HEK293 (cell line): Measurements from ENCODE around the gene C4orf36.

Experiments
- CTCF ChIA-PET: fragments of 350-600 bp; formaldehyde crosslinking; extraction: SDS; loops from one replicate; lab custom pipeline; 2021; ENCODE audit warnings: antibody characterized with exemption; lab: Yijun Ruan, JAX
- POLR2A ChIA-PET: fragments of 300-600 bp; formaldehyde crosslinking; extraction: SDS; loops from one replicate; lab custom pipeline; 2020; ENCODE audit warnings: antibody characterized with exemption, inconsistent platforms; lab: Yijun Ruan, JAX
- H3K27ac ChIP-seq: fragments of 200-500 bp; sonication (Bioruptor generic); 2 replicates; pipeline ENCODE4 v1.5.1; 2014; ENCODE audit warnings: low read depth, low read length, control low read depth, inconsistent platforms; ENCODE audit errors: extremely low read depth
- H3K36me3 ChIP-seq, 2 experiments: fragments of 200-500 bp in 1 of 2; sonication (Bioruptor generic) in 1 of 2; 1 replicate in 1 of 2; 2 replicates in 1 of 2; pipeline ENCODE4 v1.5.1; 2014 to 2017; ENCODE audit warnings: inconsistent platforms in 2 of 2, low read length in 2 of 2; ENCODE audit not compliant: control insufficient read depth in 2 of 2, insufficient read depth in 1 of 2
- H3K4me1 ChIP-seq: fragments of 200-500 bp; sonication (Bioruptor generic); 2 replicates; pipeline ENCODE4 v1.5.1; 2014; ENCODE audit warnings: mild to moderate bottlenecking, low read length, inconsistent platforms; ENCODE audit not compliant: control insufficient read depth, insufficient read depth
- H3K4me3 ChIP-seq: 2 replicates; pipeline ENCODE4 v1.5.1; 2011; ENCODE audit warnings: low read depth, mild to moderate bottlenecking, control low read depth, low read length, moderate library complexity
- H3K9me3 ChIP-seq: fragments of 200-500 bp; sonication (Bioruptor generic); 2 replicates; pipeline ENCODE4 v1.5.1; 2014; ENCODE audit warnings: low read depth, low read length, inconsistent platforms; ENCODE audit not compliant: control insufficient read depth, insufficient read depth
- GFI1B ChIP-seq: fragments of 450-650 bp; formaldehyde crosslinking; IDR thresholded peaks from 2 replicates; pipeline ENCODE4 v1.5.1; 2016; ENCODE audit warnings: missing biosample characterization, missing genetic modification characterization
- GLIS2 ChIP-seq: fragments of 450-650 bp; formaldehyde crosslinking; IDR thresholded peaks from 2 replicates; pipeline ENCODE4 v1.5.1; 2016; ENCODE audit warnings: missing biosample characterization, missing genetic modification characterization
- HOXD13 ChIP-seq: sonication (generic); formaldehyde crosslinking; IDR thresholded peaks from 2 replicates; pipeline ENCODE4 v1.8.0; 2022; ENCODE audit warnings: missing genetic modification reagents, borderline replicate concordance
- REPIN1 ChIP-seq: fragments of 450-650 bp; formaldehyde crosslinking; IDR thresholded peaks from 2 replicates; pipeline ENCODE4 v1.5.1; 2017; ENCODE audit warnings: missing biosample characterization, missing genetic modification characterization, low read depth
- SCRT1 ChIP-seq: fragments of 450-650 bp; formaldehyde crosslinking; IDR thresholded peaks from 2 replicates; pipeline ENCODE4 v1.5.1; 2016; ENCODE audit warnings: missing biosample characterization, missing genetic modification characterization, borderline replicate concordance
- SP3 ChIP-seq: fragments of 450-650 bp; formaldehyde crosslinking; IDR thresholded peaks from 2 replicates; pipeline ENCODE4 v1.5.1; 2016; ENCODE audit warnings: missing biosample characterization, missing genetic modification characterization
- TCF7L2 ChIP-seq: IDR thresholded peaks from 2 replicates; pipeline ENCODE4 v1.6.1; 2011; ENCODE audit warnings: low read depth, mild to moderate bottlenecking, inconsistent platforms, low read length, moderate library complexity, borderline replicate concordance
- ZBTB10 ChIP-seq: fragments of 450-650 bp; formaldehyde crosslinking; IDR thresholded peaks from 2 replicates; pipeline ENCODE4 v1.5.1; 2016; ENCODE audit warnings: missing biosample characterization, missing genetic modification characterization
- ZBTB8A ChIP-seq: fragments of 450-650 bp; formaldehyde crosslinking; IDR thresholded peaks from 2 replicates; pipeline ENCODE4 v1.5.1; 2016; ENCODE audit warnings: missing biosample characterization, missing genetic modification characterization
- ZEB2 ChIP-seq: fragments of 450-650 bp; formaldehyde crosslinking; IDR thresholded peaks from 2 replicates; pipeline ENCODE4 v1.5.1; 2016; ENCODE audit warnings: missing biosample characterization, missing genetic modification characterization
- ZFP37 ChIP-seq: fragments of 450-650 bp; formaldehyde crosslinking; IDR thresholded peaks from 2 replicates; pipeline ENCODE4 v1.5.1; 2016; ENCODE audit warnings: missing biosample characterization, missing genetic modification characterization
- ZNF19 ChIP-seq: fragments of 450-650 bp; formaldehyde crosslinking; IDR thresholded peaks from 2 replicates; pipeline ENCODE4; 2016; ENCODE audit warnings: missing biosample characterization, missing genetic modification characterization, low read depth
- ZNF510 ChIP-seq: fragments of 450-650 bp; formaldehyde crosslinking; IDR thresholded peaks from 2 replicates; pipeline ENCODE4 v1.5.1; 2018; ENCODE audit warnings: mild to moderate bottlenecking, missing genetic modification characterization, missing biosample characterization; ENCODE audit not compliant: insufficient replicate concordance
- ZNF530 ChIP-seq: fragments of 450-650 bp; formaldehyde crosslinking; IDR thresholded peaks from 2 replicates; pipeline ENCODE4 v1.5.1; 2016; ENCODE audit warnings: low read depth, missing biosample characterization, missing genetic modification characterization
- ZNF626 ChIP-seq: fragments of 450-650 bp; sonication (Bioruptor Pico); formaldehyde crosslinking; IDR thresholded peaks from 2 replicates; pipeline ENCODE4 v1.5.1; 2018; ENCODE audit warnings: missing biosample characterization, missing genetic modification characterization, inconsistent platforms
- ZNF747 ChIP-seq: fragments of 450-650 bp; formaldehyde crosslinking; IDR thresholded peaks from 2 replicates; pipeline ENCODE4 v1.5.1; 2016; ENCODE audit warnings: missing biosample characterization, missing genetic modification characterization
- ZSCAN23 ChIP-seq: fragments of 450-650 bp; formaldehyde crosslinking; IDR thresholded peaks from 2 replicates; pipeline ENCODE4 v1.5.1; 2016; ENCODE audit warnings: missing biosample characterization, missing genetic modification characterization
- TF ChIP-seq, protein P1 (sequence below): fragments of 450-650 bp; formaldehyde crosslinking; IDR thresholded peaks from 2 replicates; pipeline ENCODE4 v1.5.1; 2017; ENCODE audit warnings: missing biosample characterization, missing genetic modification characterization
- TF ChIP-seq, protein P2 (sequence below): fragments of 450-650 bp; formaldehyde crosslinking; IDR thresholded peaks from 2 replicates; pipeline ENCODE4 v1.5.1; 2016; ENCODE audit warnings: missing biosample characterization, missing genetic modification characterization, borderline replicate concordance
- TF ChIP-seq, protein P3 (sequence below): fragments of 450-650 bp; formaldehyde crosslinking; IDR thresholded peaks from 2 replicates; pipeline ENCODE4 v1.5.0; 2017; ENCODE audit warnings: missing biosample characterization, missing genetic modification characterization, borderline replicate concordance

Gene C4orf36

DNA sequence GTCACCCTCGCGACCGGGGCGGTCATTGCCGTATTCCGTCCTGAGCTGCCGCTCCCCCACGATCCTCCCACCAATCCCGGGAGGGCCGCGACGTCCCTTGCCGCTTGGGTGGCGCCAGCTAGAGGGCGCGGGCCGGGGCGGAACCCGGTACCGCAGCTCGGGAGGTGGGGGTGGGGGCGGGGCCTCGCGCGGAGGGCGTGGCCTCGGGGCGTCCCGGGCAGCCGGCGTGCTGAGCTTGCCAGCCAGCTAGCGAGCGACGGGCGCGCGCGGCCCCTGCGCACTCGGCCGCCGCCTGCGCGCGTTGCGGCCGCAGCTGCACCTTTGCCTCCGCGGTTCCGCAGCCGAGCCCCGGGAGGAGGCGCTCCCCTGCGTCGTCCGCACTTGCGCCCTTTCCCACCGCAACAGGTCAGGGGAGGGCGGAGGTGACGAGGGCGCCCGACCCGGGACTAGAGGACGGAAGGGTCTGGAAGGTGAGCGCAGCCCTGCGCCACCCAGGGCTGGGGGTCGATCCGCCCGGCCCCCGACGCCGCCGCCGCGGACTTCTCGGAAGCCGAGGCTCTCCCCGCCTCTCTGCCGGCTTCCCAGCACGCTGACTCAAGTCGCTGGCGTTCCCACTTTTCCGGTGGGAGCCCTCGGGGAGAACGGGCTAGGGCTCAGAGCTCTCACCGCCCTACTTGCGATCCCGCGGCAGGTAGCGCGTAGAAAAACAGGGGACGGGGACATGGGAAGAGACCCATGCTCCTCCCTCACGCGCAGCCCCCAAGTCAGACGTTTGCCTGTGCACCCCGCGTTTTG is 42.7 kb upstream of the C4orf36 start, which contains the start of gene AFF1 (continued):
- TF ChIP-seq, protein P1, sequence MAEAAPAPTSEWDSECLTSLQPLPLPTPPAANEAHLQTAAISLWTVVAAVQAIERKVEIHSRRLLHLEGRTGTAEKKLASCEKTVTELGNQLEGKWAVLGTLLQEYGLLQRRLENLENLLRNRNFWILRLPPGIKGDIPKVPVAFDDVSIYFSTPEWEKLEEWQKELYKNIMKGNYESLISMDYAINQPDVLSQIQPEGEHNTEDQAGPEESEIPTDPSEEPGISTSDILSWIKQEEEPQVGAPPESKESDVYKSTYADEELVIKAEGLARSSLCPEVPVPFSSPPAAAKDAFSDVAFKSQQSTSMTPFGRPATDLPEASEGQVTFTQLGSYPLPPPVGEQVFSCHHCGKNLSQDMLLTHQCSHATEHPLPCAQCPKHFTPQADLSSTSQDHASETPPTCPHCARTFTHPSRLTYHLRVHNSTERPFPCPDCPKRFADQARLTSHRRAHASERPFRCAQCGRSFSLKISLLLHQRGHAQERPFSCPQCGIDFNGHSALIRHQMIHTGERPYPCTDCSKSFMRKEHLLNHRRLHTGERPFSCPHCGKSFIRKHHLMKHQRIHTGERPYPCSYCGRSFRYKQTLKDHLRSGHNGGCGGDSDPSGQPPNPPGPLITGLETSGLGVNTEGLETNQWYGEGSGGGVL (tag by site-specific recombination), result peak; percentile 59
- no peak for TF ChIP-seq GFI1B
- TF ChIP-seq ZNF626 (tag by site-specific recombination), result no peak
- peak; percentile 82; the same call in 1 of the 2 replicates for TF ChIP-seq ZBTB10

- Histone ChIP-seq H3K9me3 (no peaks in the 10 kb centered on the region), H3K36me3 (no peaks in the 10 kb centered on the region), H3K4me3 (peak overlapping the region; percentile 67), H3K27ac (peak overlapping the region; percentile 64), H3K4me1 (no peaks in the 10 kb centered on the region)
- POLR2A ChIA-PET, result interaction anchor here (0.7 to 3.7 kb wide), 11 partner anchors 11 to 340 kb away, joined by 3 to 69 read pairs (median 5); partner anchors contain the start of gene PTPN13
- CTCF ChIA-PET, result interaction anchor here (0.5 to 2.4 kb wide), 8 partner anchors 11 to 1042 kb away, joined by 3 to 18 read pairs (median 4); no protein-coding TSS in a partner anchor
- TF ChIP-seq SP3 (tag by site-specific recombination) (no peak), ZFP37 (tag by site-specific recombination) (no peak), ZSCAN23 (tag by site-specific recombination) (no peak), ZNF19 (tag by site-specific recombination) (no peak), ZNF510 (tag by site-specific recombination) (no peak), ZNF530 (tag by site-specific recombination) (no peak), ZEB2 (tag by site-specific recombination) (0 out of 2 replicates have a peak, but pooled peaks have one; percentile 6), REPIN1 (no peak), ZNF747 (no peak), TCF7L2 (no peak), SCRT1 (tag by site-specific recombination) (peak; percentile 72; the same call in 1 of the 2 replicates), HOXD13 (no peak), GLIS2 (tag by site-specific recombination) (no peak), ZBTB8A (0 out of 2 replicates have a peak, but pooled peaks have one; percentile 46)
- TF ChIP-seq, protein P2, sequence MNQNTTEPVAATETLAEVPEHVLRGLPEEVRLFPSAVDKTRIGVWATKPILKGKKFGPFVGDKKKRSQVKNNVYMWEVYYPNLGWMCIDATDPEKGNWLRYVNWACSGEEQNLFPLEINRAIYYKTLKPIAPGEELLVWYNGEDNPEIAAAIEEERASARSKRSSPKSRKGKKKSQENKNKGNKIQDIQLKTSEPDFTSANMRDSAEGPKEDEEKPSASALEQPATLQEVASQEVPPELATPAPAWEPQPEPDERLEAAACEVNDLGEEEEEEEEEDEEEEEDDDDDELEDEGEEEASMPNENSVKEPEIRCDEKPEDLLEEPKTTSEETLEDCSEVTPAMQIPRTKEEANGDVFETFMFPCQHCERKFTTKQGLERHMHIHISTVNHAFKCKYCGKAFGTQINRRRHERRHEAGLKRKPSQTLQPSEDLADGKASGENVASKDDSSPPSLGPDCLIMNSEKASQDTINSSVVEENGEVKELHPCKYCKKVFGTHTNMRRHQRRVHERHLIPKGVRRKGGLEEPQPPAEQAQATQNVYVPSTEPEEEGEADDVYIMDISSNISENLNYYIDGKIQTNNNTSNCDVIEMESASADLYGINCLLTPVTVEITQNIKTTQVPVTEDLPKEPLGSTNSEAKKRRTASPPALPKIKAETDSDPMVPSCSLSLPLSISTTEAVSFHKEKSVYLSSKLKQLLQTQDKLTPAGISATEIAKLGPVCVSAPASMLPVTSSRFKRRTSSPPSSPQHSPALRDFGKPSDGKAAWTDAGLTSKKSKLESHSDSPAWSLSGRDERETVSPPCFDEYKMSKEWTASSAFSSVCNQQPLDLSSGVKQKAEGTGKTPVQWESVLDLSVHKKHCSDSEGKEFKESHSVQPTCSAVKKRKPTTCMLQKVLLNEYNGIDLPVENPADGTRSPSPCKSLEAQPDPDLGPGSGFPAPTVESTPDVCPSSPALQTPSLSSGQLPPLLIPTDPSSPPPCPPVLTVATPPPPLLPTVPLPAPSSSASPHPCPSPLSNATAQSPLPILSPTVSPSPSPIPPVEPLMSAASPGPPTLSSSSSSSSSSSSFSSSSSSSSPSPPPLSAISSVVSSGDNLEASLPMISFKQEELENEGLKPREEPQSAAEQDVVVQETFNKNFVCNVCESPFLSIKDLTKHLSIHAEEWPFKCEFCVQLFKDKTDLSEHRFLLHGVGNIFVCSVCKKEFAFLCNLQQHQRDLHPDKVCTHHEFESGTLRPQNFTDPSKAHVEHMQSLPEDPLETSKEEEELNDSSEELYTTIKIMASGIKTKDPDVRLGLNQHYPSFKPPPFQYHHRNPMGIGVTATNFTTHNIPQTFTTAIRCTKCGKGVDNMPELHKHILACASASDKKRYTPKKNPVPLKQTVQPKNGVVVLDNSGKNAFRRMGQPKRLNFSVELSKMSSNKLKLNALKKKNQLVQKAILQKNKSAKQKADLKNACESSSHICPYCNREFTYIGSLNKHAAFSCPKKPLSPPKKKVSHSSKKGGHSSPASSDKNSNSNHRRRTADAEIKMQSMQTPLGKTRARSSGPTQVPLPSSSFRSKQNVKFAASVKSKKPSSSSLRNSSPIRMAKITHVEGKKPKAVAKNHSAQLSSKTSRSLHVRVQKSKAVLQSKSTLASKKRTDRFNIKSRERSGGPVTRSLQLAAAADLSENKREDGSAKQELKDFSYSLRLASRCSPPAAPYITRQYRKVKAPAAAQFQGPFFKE (tag by site-specific recombination), result no peak
- TF ChIP-seq, protein P3, sequence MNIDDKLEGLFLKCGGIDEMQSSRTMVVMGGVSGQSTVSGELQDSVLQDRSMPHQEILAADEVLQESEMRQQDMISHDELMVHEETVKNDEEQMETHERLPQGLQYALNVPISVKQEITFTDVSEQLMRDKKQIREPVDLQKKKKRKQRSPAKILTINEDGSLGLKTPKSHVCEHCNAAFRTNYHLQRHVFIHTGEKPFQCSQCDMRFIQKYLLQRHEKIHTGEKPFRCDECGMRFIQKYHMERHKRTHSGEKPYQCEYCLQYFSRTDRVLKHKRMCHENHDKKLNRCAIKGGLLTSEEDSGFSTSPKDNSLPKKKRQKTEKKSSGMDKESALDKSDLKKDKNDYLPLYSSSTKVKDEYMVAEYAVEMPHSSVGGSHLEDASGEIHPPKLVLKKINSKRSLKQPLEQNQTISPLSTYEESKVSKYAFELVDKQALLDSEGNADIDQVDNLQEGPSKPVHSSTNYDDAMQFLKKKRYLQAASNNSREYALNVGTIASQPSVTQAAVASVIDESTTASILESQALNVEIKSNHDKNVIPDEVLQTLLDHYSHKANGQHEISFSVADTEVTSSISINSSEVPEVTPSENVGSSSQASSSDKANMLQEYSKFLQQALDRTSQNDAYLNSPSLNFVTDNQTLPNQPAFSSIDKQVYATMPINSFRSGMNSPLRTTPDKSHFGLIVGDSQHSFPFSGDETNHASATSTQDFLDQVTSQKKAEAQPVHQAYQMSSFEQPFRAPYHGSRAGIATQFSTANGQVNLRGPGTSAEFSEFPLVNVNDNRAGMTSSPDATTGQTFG (tag by site-specific recombination), result no peak
Observed at GRCh38 chr4:86934147-86934770, 42.0 kb upstream of the C4orf36 start.
